OCI-LY3 (cell line): ENCODE results near the gene HIVEP3.

Experiments used
- EZH2phosphoT487 ChIP-seq: fragments of 200-600 bp; shearing (Covaris generic); IDR thresholded peaks from 2 replicates; pipeline ENCODE4 v1.6.1; 2018; ENCODE audit warnings: antibody characterized with exemption, mixed run types, low read depth
- TF ChIP-seq, protein P1 (sequence below): fragments of 200-600, 300-600 bp; sonication (generic); IDR thresholded peaks from 2 replicates; pipeline ENCODE4 v1.5.1; 2014; ENCODE audit warnings: antibody characterized with exemption, low read length, low read depth

- TF ChIP-seq, protein P1, sequence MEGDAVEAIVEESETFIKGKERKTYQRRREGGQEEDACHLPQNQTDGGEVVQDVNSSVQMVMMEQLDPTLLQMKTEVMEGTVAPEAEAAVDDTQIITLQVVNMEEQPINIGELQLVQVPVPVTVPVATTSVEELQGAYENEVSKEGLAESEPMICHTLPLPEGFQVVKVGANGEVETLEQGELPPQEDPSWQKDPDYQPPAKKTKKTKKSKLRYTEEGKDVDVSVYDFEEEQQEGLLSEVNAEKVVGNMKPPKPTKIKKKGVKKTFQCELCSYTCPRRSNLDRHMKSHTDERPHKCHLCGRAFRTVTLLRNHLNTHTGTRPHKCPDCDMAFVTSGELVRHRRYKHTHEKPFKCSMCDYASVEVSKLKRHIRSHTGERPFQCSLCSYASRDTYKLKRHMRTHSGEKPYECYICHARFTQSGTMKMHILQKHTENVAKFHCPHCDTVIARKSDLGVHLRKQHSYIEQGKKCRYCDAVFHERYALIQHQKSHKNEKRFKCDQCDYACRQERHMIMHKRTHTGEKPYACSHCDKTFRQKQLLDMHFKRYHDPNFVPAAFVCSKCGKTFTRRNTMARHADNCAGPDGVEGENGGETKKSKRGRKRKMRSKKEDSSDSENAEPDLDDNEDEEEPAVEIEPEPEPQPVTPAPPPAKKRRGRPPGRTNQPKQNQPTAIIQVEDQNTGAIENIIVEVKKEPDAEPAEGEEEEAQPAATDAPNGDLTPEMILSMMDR = peak; percentile 63
- no peak for TF ChIP-seq EZH2phosphoT487
These were observed 164.2 kb downstream of the HIVEP3 start for GRCh38 chr1:41754540-41754939.
